Karpas-422 (cell line): ENCODE data around the gene KCNH6. TPM values are rescaled to one million over a fixed set of nuclear protein-coding genes. Genes with fewer than 3 reads are reported as not detected.
A peak's percentile ranks its signal among the peaks of the same experiment; 100 is the strongest.

ENCODE experiments used
- DNase-seq: peaks from one replicate; pipeline ENCODE4 v3.0.0-alpha.2; 2015
- H2AFZ ChIP-seq: fragments of 200-600 bp; sonication (generic); 2 replicates; pipeline ENCODE4 v1.6.1; 2014; ENCODE audit warnings: antibody characterized with exemption, low read length, mixed read lengths
- H3K27ac ChIP-seq: fragments of 200-600 bp; sonication (generic); 2 replicates; pipeline ENCODE4 v1.5.1; 2014; ENCODE audit warnings: mild to moderate bottlenecking, low read length, moderate library complexity
- H3K27me3 ChIP-seq: fragments of 200-600 bp; sonication (generic); 2 replicates; pipeline ENCODE4 v1.6.1; 2014; ENCODE audit warnings: low read length, mixed read lengths
- H3K36me3 ChIP-seq: fragments of 200-600 bp; sonication (generic); 2 replicates; pipeline ENCODE4 v1.6.1; 2014; ENCODE audit warnings: low read length, mixed read lengths; ENCODE audit not compliant: insufficient read depth
- H3K4me1 ChIP-seq: fragments of 200-600 bp; sonication (generic); 2 replicates; pipeline ENCODE4 v1.6.1; 2014; ENCODE audit warnings: mild to moderate bottlenecking, low read length, mixed read lengths
- H3K4me2 ChIP-seq: fragments of 200-600 bp; sonication (generic); 2 replicates; pipeline ENCODE4 v1.6.1; 2014; ENCODE audit warnings: low read length, low read depth, mild to moderate bottlenecking; ENCODE audit not compliant: poor library complexity, severe bottlenecking
- H3K4me3 ChIP-seq: fragments of 200-600 bp; sonication (generic); 2 replicates; pipeline ENCODE4 v1.5.1; 2014; ENCODE audit warnings: mild to moderate bottlenecking, antibody characterized with exemption, low read length, mixed read lengths
- H3K79me2 ChIP-seq: fragments of 200-600 bp; sonication (generic); 2 replicates; pipeline ENCODE4 v1.6.1; 2014; ENCODE audit warnings: mild to moderate bottlenecking, low read length, mixed read lengths
- H3K9ac ChIP-seq: fragments of 200-600 bp; sonication (generic); 2 replicates; pipeline ENCODE4 v1.6.0; 2014; ENCODE audit warnings: low read length
- H3K9me2 ChIP-seq: fragments of 200-600 bp; sonication (generic), shearing (Covaris generic); replicated peaks from 2 replicates; pipeline ENCODE4 v1.6.0; 2014; ENCODE audit warnings: mild to moderate bottlenecking, low read length, moderate library complexity; ENCODE audit not compliant: insufficient read depth
- H3K9me3 ChIP-seq: fragments of 300-700, 200-600 bp; sonication (generic); 2 replicates; pipeline ENCODE4 v1.6.1; 2014; ENCODE audit warnings: low read length, mixed read lengths
- H4K20me1 ChIP-seq: fragments of 200-600 bp; sonication (generic); 2 replicates; pipeline ENCODE4 v1.6.1; 2014; ENCODE audit warnings: mild to moderate bottlenecking, antibody characterized with exemption, low read length, low read depth; ENCODE audit not compliant: insufficient read depth
- total RNA-seq: library from RNA; depleted of rRNA; stranded (reverse); fragments of >200 nt; shearing (Covaris generic); gene quantifications from 2 replicates; pipeline ENCODE4 v1.2.3, GENCODE V29; 2014; ENCODE audit warnings: low replicate concordance

The KCNH6 gene
- total RNA-seq, 1 experiment from 2014 or later = not detected

DNA sequence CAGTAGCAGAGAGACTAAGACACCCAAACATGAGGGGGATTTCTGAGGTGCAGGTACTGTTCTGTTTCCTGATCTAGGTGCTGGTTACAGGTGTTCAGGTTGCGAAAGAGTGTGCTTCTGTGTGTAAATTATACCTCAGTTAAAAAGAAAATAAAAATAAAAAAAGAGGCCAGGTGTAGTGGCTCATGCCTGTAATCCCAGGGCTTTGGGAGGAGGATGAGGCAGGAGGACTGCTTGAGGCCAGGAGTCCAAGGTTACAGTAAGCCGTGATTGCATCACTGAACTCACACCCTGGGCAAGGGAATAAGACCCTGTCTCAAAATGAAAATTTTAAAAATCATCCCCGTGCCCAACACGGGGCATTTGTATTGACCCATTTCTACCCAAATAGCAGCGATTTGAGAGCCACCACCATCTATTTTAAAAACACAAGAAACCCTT lies 23.9 kb downstream of the KCNH6 start:
- peaks cover 23% of the 10 kb centered on the region for H3K79me2 ChIP-seq
- H3K27ac ChIP-seq = no peak overlapping the region
- H2AFZ ChIP-seq = no peak overlapping the region
- H3K9me2 ChIP-seq = no peaks in the 10 kb centered on the region
- no peaks in the 10 kb centered on the region for H3K9me3 ChIP-seq
- H3K27me3 ChIP-seq = no peaks in the 10 kb centered on the region
- H4K20me1 ChIP-seq = peaks cover 2% of the 10 kb centered on the region; the same call in 1 of the 2 replicates
- H3K4me2 ChIP-seq = no peak overlapping the region
- no peak overlapping the region for H3K9ac ChIP-seq
- peaks cover 24% of the 10 kb centered on the region for H3K4me1 ChIP-seq
- H3K36me3 ChIP-seq = 0 out of 2 replicates have a peak, but pooled peaks cover 1% of the 10 kb centered on the region
- H3K4me3 ChIP-seq = no peak overlapping the region
- no peak for DNase-seq

DNA sequence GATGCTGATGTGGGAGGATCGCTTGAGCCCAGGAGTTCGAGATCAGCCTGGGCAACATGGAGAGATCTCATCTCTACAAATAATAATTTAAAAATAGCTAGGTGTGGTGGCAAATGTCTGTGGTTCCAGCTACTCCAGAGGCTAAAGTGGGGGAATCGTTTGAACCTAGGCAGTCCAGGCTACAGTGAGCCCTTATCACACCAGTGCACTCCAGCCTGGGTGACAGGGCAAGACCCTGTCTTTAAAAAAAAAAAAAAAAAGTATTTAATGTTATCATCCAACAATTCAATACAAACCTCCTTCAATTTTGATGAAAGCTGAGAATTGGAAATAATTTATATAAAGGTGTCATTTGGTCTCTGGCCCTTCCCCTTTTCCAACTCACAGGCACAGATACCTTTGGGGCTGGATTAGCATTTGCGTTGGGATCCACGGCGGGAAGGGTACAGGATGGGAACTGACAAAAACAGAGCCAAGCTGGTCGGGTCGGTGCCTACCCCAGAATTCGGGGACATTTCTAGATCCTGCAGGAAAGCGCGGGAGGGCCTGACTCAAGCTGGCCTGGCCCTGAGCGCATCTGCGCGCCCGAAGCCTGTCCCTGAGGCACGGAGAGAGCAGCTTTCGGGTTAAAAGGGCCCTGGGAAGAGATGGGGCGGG lies 26.3 kb downstream of the KCNH6 start:
- H4K20me1 ChIP-seq = peaks cover 11% of the 10 kb centered on the region; the same call in 1 of the 2 replicates
- peak overlapping the region; percentile 88 for H3K9ac ChIP-seq
- peaks cover 9% of the 10 kb centered on the region; the same call in 1 of the 2 replicates for H3K36me3 ChIP-seq
- H3K4me1 ChIP-seq = peaks cover 31% of the 10 kb centered on the region
- H2AFZ ChIP-seq = peak overlapping the region; percentile 58; the same call in 1 of the 2 replicates
- peaks cover 46% of the 10 kb centered on the region for H3K79me2 ChIP-seq
- H3K27me3 ChIP-seq = no peaks in the 10 kb centered on the region
- no peaks in the 10 kb centered on the region for H3K9me2 ChIP-seq
- DNase-seq = no peak
- peak overlapping the region; percentile 80 for H3K4me3 ChIP-seq
- peak overlapping the region; percentile 82 for H3K27ac ChIP-seq
- H3K4me2 ChIP-seq = peak overlapping the region; percentile 78
- no peaks in the 10 kb centered on the region for H3K9me3 ChIP-seq

DNA sequence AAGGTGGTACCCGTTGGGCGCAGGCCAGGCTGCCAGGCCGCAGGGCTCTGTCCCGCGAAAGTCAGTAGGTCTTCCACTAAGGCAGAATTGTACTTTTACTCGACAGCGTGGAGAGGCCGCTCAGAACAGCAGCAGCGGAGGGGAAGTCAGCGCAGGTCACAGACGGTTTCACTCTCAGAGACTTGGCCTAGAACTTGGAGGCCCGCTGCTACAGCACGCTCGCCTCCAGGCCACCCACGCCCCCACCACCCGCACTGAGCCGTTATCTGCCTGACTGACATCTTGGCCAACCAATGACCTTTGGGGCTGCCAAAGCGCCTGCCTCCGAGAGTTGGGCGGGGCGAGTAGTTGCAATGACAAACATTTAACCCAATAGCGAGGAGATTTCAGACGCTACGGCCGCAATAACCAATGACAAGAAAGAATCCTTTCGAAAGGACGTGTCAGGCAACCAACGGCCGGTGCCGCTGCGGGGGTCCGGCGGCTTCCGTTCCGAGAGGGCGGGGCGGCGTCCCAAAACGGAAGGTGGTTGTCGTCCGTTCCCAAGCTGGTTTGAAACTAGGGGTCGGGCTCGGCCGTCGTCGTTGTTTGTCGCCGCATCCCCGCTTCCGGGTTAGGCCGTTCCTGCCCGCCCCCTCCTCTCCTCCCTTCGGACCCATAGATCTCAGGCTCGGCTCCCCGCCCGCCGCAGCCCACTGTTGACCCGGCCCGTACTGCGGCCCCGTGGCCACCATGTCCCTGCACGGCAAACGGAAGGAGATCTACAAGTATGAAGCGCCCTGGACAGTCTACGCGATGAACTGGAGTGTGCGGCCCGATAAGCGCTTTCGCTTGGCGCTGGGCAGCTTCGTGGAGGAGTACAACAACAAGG lies 27.0 kb downstream of the KCNH6 start, which contains the start of gene DCAF7:
Gene DCAF7, plus strand, starts transcription at position 532 of the 871 bp plus-strand sequence. Its CDS starts 201 bp downstream, at position 733.
- peak within 1 kb of the TSS; percentile 86 for H3K4me3 ChIP-seq
- peaks cover 53% of the 10 kb centered on the region for H3K79me2 ChIP-seq

DNA sequence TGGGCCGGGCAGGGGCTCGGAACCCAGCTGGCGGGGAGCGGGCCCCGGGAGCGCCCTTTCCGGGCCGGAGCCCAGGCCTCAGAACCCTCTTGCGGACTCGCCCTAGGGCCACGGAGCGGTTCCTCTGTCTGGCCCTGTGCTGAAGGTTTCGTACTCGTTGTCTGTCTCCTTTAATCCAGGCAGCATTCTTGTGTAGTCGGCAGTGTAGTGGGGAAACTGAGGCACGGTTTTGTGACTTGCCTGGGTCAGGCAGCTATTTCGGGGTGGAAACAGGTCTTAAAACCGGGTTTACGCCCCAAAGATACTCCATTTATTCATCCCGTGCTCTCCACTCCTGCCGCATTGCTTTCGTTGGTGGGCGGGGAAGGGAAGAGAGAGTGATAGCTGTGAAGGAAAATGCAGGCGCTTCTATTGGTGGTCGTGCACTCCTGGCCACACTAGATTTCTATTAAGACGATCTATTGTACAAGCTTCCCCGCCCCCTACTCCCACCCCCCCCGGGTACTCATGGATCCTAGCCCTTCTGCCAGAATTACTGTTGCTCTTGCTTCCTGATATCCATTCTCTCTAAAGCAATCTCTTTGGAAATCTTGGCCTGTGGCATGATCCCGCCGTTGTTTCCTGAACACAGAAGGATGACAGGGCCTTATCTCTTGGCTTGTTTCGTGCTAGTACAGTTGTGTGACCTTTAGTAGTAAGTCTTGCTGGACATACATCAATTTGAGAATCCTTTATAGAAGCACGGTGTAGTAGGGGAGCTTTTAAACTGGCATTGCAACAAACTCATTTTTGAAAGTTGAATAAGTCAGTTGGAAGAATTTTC lies 27.9 kb downstream of the KCNH6 start:
- Histone ChIP-seq H3K27me3 (no peaks in the 10 kb centered on the region), H3K4me3 (peak overlapping the region; percentile 86), H3K4me2 (peak overlapping the region; percentile 87), H3K27ac (peak overlapping the region; percentile 83), H3K79me2 (peaks cover 62% of the 10 kb centered on the region), H3K9ac (peak overlapping the region; percentile 93), H3K36me3 (peaks cover 20% of the 10 kb centered on the region; the same call in 1 of the 2 replicates), H2AFZ (no peak overlapping the region), H3K9me3 (no peaks in the 10 kb centered on the region), H4K20me1 (peaks cover 26% of the 10 kb centered on the region), H3K9me2 (no peaks in the 10 kb centered on the region), H3K4me1 (peaks cover 45% of the 10 kb centered on the region)
- peak; percentile 80 for DNase-seq

More for the DNA sequence above, 27.0 kb downstream of the KCNH6 start, which contains the start of gene DCAF7:
- Histone ChIP-seq H3K4me2 (peak within 1 kb of the TSS; percentile 87), H2AFZ (peak within 1 kb of the TSS; percentile 58; the same call in 1 of the 2 replicates), H3K9me2 (no peaks in the 10 kb centered on the region), H3K36me3 (peaks cover 13% of the 10 kb centered on the region; the same call in 1 of the 2 replicates), H3K4me1 (peaks cover 38% of the 10 kb centered on the region), H3K9me3 (no peaks in the 10 kb centered on the region), H4K20me1 (peaks cover 18% of the 10 kb centered on the region), H3K9ac (peak within 1 kb of the TSS; percentile 93), H3K27me3 (no peaks in the 10 kb centered on the region), H3K27ac (peak within 1 kb of the TSS; percentile 83)
- peak; percentile 100 for DNase-seq

DNA sequence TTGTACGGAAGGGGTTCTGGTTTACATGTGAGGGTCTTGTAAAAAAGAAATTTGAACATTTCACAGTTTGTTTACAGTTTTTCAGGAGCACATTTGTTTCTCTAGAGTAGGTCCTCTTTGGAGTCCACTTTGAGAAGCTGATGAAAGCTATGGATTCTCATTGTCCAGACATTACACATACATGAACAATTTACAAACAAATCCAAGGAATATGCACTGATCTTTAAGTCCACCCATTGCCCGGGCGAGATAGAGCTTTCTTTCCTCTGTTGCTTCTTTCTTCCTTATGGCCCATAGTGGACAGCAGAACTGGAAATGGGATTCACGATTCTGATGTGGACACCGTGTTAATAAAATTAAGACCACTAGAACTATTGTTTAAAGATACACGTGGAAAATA lies 29.1 kb downstream of the KCNH6 start:
- Histone ChIP-seq H3K36me3 (peaks cover 20% of the 10 kb centered on the region; the same call in 1 of the 2 replicates), H3K27ac (peak overlapping the region; percentile 83), H3K9ac (peak overlapping the region; percentile 93), H3K79me2 (peaks cover 74% of the 10 kb centered on the region), H3K9me2 (no peaks in the 10 kb centered on the region), H3K4me3 (peak overlapping the region; percentile 86), H2AFZ (no peak overlapping the region), H3K4me1 (peaks cover 45% of the 10 kb centered on the region), H4K20me1 (peaks cover 27% of the 10 kb centered on the region), H3K4me2 (peak overlapping the region; percentile 87), H3K27me3 (no peaks in the 10 kb centered on the region), H3K9me3 (no peaks in the 10 kb centered on the region)
- DNase-seq = no peak

DNA sequence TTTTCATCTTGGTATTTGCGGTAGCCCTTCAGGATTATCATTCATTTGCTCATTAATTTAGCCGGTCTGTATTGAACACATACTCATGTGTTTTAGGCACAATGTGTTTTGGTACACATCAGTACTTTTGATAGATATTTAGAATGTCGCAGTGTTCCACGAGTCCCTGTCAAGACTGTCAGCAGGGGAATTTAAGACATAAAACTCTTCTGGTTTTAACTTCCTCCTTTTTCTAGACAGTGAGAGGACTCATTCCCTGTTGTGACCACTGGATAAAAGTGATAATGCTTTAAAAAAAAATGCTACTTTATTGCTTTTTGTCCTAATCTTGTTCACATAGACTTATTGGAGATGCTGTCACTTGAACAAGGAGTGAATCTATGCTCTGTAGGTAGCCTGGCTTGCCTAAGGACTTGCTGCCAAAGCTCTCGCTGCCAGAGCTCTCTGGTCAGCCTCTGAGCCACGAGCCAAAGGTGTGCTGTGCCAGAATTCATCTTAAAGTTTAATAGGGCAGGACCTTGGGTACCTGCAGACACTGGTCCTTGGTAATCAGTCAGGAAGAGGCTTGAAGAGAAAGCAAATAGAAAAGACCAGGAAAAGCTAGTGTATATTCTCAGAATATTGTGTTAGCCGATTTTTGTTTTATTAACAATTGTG lies 32.5 kb downstream of the KCNH6 start:
- H4K20me1 ChIP-seq = peaks cover 27% of the 10 kb centered on the region
- H3K9me3 ChIP-seq = no peaks in the 10 kb centered on the region
- no peak overlapping the region for H3K4me2 ChIP-seq
- H3K9me2 ChIP-seq = no peaks in the 10 kb centered on the region
- DNase-seq = no peak
- H2AFZ ChIP-seq = no peak overlapping the region
- peaks cover 98% of the 10 kb centered on the region for H3K79me2 ChIP-seq
- H3K36me3 ChIP-seq = peaks cover 20% of the 10 kb centered on the region; the same call in 1 of the 2 replicates
- peaks cover 63% of the 10 kb centered on the region for H3K4me1 ChIP-seq
- no peak overlapping the region for H3K9ac ChIP-seq
- no peak overlapping the region for H3K27ac ChIP-seq
- no peak overlapping the region for H3K4me3 ChIP-seq
- no peaks in the 10 kb centered on the region for H3K27me3 ChIP-seq

DNA sequence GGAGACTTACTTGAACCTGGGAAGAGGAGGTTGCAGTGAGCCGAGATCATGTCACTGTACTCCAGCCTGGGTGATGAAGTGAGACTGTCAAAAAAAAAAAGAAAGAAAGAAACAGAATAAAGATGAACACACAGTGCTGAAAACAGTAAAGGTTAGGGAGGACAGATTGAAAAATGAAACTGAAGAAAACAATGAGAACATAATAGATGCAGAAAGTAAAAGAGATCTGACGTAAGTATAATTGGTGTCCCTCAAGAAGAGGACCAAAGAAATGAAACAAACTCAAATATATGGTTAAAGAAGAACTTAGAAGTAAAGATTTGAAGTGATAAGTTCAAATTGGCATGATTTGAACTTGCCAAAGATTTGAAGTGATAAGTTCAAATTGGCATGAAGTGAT lies 34.3 kb downstream of the KCNH6 start:
- no peaks in the 10 kb centered on the region for H3K27me3 ChIP-seq
- peaks cover 16% of the 10 kb centered on the region; the same call in 1 of the 2 replicates for H3K36me3 ChIP-seq
- H2AFZ ChIP-seq = no peak overlapping the region
- H3K27ac ChIP-seq = no peak overlapping the region
- H4K20me1 ChIP-seq = peaks cover 22% of the 10 kb centered on the region
- no peak overlapping the region for H3K9ac ChIP-seq
- no peak for DNase-seq
- H3K4me1 ChIP-seq = peaks cover 59% of the 10 kb centered on the region
- no peaks in the 10 kb centered on the region for H3K9me3 ChIP-seq
- peaks cover 97% of the 10 kb centered on the region for H3K79me2 ChIP-seq
- no peaks in the 10 kb centered on the region for H3K9me2 ChIP-seq
- H3K4me2 ChIP-seq = no peak overlapping the region
- H3K4me3 ChIP-seq = no peak overlapping the region
